ENCODE measurements around the gene VIL1.

DNA sequence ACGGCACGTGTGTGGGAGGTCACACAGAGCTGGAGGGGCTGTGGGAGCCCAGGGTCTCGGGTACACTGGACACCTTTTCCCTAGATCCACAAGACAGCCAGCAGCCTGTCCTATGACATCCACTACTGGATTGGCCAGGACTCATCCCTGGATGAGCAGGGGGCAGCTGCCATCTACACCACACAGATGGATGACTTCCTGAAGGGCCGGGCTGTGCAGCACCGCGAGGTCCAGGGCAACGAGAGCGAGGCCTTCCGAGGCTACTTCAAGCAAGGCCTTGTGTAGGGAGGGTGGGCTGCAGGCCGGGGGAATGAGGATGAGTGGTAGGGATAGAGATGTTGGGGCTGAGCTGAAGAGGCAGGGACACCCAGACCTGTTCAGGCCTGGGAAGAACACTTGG is 6.6 kb downstream of the VIL1 start:
- no peak for TF ChIP-seq POLR2A (IDR thresholded peaks at IDR 0.05)
- no peak for TF ChIP-seq CTCF (IDR thresholded peaks at IDR 0.05)
